Hepatocyte (in vitro differentiated cells): ENCODE measurements around the gene MMD. TPM values are rescaled to one million over a fixed set of nuclear protein-coding genes. Genes with fewer than 3 reads are reported as not detected.
"Not testable (repeated sequence)": the region's sequence is repeated elsewhere in the genome, so short reads cannot be mapped to it uniquely, and the experiment has no call there.

ENCODE experiments used
- DNase-seq: peaks from one replicate; pipeline ENCODE4 v3.0.0-alpha.2; 2016; ENCODE audit warnings: low spot score
- H2AFZ ChIP-seq: fragments of 200-600 bp; sonication (generic); 2 replicates; pipeline ENCODE4 v1.6.0; 2016; ENCODE audit warnings: antibody characterized with exemption, mild to moderate bottlenecking
- H3K27ac ChIP-seq: fragments of 200-600 bp; sonication (generic); 2 replicates; pipeline ENCODE4 v1.5.1; 2016; ENCODE audit warnings: mild to moderate bottlenecking
- H3K27me3 ChIP-seq: fragments of 200-600 bp; sonication (generic); 2 replicates; pipeline ENCODE4 v1.6.1; 2016
- H3K36me3 ChIP-seq: fragments of 200-600 bp; sonication (generic); replicated peaks from 2 replicates; pipeline ENCODE4 v1.5.1; 2016; ENCODE audit warnings: low read depth; ENCODE audit not compliant: insufficient read depth
- H3K4me1 ChIP-seq: fragments of 200-600 bp; sonication (generic); 2 replicates; pipeline ENCODE4 v1.5.1; 2016; ENCODE audit warnings: mild to moderate bottlenecking, moderate library complexity; ENCODE audit not compliant: insufficient read depth
- H3K4me2 ChIP-seq: fragments of 200-600 bp; sonication (generic); 2 replicates; pipeline ENCODE4 v1.6.0; 2016
- H3K4me3 ChIP-seq: fragments of 200-600 bp; sonication (generic); 2 replicates; pipeline ENCODE4 v1.5.1; 2016; ENCODE audit warnings: mild to moderate bottlenecking
- H3K79me2 ChIP-seq: fragments of 200-600 bp; sonication (generic); 2 replicates; pipeline ENCODE4 v1.6.0; 2017; ENCODE audit warnings: mild to moderate bottlenecking
- H3K9me2 ChIP-seq: fragments of 200-600 bp; sonication (generic); replicated peaks from 2 replicates; pipeline ENCODE4 v1.6.0; 2017; ENCODE audit warnings: mild to moderate bottlenecking; ENCODE audit not compliant: insufficient read depth
- H3K9me3 ChIP-seq: fragments of 200-600 bp; sonication (generic); 2 replicates; pipeline ENCODE4 v1.5.1; 2016; ENCODE audit warnings: low read depth, mild to moderate bottlenecking
- H4K20me1 ChIP-seq: fragments of 200-600 bp; sonication (generic); 2 replicates; pipeline ENCODE4 v1.6.0; 2016; ENCODE audit warnings: mild to moderate bottlenecking; ENCODE audit not compliant: insufficient read depth, poor library complexity, severe bottlenecking
- EZH2 ChIP-seq: fragments of 200-600 bp; sonication (generic); IDR thresholded peaks from 2 replicates; pipeline ENCODE4 v1.6.1; 2016; ENCODE audit warnings: antibody characterized with exemption, mild to moderate bottlenecking, borderline replicate concordance
- EZH2phosphoT487 ChIP-seq: fragments of 200-600 bp; sonication (generic); IDR thresholded peaks from one replicate; pipeline ENCODE4 v1.6.1; 2018; ENCODE audit warnings: antibody characterized with exemption, mild to moderate bottlenecking, low read depth, moderate library complexity; ENCODE audit not compliant: unreplicated experiment, severe bottlenecking
- WGBS: methylation state at CpG from one replicate; pipeline ENCODE4 v1.1.6; 2016; ENCODE audit warnings: low lambda C conversion rate; ENCODE audit errors: missing lambda C conversion rate; 5-methylcytosine and 5-hydroxymethylcytosine counted together
- polyA plus RNA-seq: library from polyadenylated mRNA; unstranded; fragments of >200 nt; fragmentation: Nextera tagmentation; extraction: Ambion mirVana; gene quantifications from 2 replicates; pipeline ENCODE4 v1.2.1, GENCODE V29; 2016
- total RNA-seq: library from RNA; depleted of rRNA; stranded (reverse); fragments of >200 nt; gene quantifications from 2 replicates; pipeline ENCODE4 v1.2.3, GENCODE V29; 2014
- TF ChIP-seq, protein P1 (sequence below): fragments of 200-600 bp; sonication (generic); IDR thresholded peaks from 2 replicates; pipeline ENCODE4 v1.5.1; 2016; ENCODE audit warnings: antibody characterized with exemption, mild to moderate bottlenecking; ENCODE audit not compliant: poor library complexity

Gene MMD
- total and polyA plus RNA-seq, 2 experiments from 2014 or later = 26.9 to 29.5 TPM

DNA sequence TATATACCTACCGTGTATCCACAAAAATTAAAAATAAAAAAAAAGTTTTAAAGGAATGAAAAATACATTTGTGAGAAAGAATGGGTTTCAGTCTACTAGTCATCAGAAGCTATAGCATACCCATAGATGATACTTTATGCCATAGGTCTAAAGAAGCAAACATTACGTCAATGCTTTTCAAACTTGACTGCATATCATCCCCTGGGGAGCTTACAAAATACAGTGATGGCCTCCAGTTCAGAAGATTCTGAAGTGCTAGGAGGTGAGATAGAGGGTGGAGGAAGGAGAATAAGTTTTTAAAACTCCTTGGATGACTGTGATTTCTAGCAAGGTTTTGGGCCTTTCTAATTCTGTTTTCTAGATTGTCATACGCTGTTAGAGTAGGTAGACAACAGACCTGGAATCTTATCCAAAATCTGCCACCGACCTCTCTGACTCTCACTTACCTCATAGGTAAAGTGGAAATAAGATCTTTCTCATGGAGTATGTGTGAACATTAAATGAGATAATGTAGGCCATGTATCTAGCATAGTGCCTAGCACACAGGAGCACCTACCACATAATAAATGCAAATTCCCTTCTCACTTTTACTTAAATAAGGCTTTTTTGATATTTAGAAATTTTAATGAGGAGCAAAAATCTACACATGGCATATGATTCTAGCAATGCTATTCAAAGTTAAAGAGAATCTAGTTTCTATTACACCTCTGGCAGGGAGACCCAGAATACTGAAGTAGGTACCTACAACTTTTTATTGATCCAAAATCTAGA, 12.4 kb downstream of the MMD start:
- Histone ChIP-seq H3K9me3 (no peaks in the 10 kb centered on the region), H3K9me2 (no peaks in the 10 kb centered on the region), H3K4me2 (no peak overlapping the region), H3K4me1 (peaks cover 22% of the 10 kb centered on the region), H3K27me3 (no peaks in the 10 kb centered on the region), H3K36me3 (no peaks in the 10 kb centered on the region), H3K79me2 (peaks cover 7% of the 10 kb centered on the region), H3K4me3 (no peak overlapping the region), H3K27ac (peak overlapping the region; percentile 52), H4K20me1 (no peaks in the 10 kb centered on the region), H2AFZ (no peak overlapping the region)
- over 99% methylated on average over 4 of the region's 4 CpGs for WGBS
- TF ChIP-seq EZH2 = no peak
- TF ChIP-seq, protein P1, sequence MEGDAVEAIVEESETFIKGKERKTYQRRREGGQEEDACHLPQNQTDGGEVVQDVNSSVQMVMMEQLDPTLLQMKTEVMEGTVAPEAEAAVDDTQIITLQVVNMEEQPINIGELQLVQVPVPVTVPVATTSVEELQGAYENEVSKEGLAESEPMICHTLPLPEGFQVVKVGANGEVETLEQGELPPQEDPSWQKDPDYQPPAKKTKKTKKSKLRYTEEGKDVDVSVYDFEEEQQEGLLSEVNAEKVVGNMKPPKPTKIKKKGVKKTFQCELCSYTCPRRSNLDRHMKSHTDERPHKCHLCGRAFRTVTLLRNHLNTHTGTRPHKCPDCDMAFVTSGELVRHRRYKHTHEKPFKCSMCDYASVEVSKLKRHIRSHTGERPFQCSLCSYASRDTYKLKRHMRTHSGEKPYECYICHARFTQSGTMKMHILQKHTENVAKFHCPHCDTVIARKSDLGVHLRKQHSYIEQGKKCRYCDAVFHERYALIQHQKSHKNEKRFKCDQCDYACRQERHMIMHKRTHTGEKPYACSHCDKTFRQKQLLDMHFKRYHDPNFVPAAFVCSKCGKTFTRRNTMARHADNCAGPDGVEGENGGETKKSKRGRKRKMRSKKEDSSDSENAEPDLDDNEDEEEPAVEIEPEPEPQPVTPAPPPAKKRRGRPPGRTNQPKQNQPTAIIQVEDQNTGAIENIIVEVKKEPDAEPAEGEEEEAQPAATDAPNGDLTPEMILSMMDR = no peak
- TF ChIP-seq EZH2phosphoT487 = no peak
- DNase-seq = no peak

DNA sequence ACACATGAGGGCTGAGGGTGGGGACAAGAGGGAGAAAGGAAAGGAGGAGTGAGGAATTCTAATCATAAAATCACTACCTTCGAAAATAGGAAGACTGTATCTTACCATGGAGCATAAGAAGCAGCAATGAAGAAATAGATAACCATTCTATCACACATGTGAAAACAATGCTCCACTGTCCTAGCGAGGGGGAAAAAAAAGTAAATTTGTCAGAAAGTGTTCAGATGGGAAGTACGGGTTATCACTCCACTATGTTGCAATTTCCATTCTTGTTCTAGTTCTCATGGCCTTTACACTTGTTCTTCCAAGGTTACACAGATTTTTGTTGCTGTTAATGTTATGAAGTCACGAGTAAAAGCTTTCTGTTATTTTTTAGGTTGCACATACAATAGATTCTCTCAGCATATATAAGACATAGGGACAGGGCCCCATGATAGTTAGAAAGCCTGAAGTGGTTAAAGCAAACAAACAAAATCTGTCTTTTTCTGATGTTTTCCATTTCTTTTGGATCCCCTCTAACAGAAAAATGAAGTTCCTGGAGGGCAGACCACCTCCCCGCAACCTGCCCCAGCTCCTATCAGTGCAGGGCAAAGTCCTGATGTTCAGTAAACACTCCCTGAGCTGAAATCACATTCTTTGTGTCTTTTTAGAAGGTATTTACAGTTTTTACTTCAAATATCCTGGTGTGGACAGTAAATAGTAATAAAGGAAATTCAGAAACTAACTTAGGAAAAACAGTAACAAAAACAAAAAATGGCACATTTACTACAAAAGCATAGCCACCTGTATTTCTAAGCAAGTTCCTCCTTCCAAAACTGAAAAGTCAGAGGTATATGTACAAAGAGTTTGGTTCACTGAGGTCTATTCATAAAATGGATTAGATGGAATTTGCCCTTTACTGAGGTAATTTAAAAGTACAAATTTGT, 13.7 kb downstream of the MMD start:
- H4K20me1 ChIP-seq = no peaks in the 10 kb centered on the region
- peak overlapping the region; percentile 52 for H3K27ac ChIP-seq
- DNase-seq = no peak
- H3K79me2 ChIP-seq = no peaks in the 10 kb centered on the region
- peak overlapping the region; percentile 55 for H3K4me2 ChIP-seq
- no peaks in the 10 kb centered on the region for H3K9me3 ChIP-seq
- H2AFZ ChIP-seq = no peak overlapping the region
- no peak overlapping the region for H3K4me3 ChIP-seq
- TF ChIP-seq EZH2phosphoT487 (no peak), EZH2 (no peak)
- TF ChIP-seq, protein P1 = no peak
- WGBS = 58% methylated on average over 5 of the region's 5 CpGs
- H3K36me3 ChIP-seq = no peaks in the 10 kb centered on the region
- H3K9me2 ChIP-seq = no peaks in the 10 kb centered on the region
- H3K4me1 ChIP-seq = peaks cover 22% of the 10 kb centered on the region
- no peaks in the 10 kb centered on the region for H3K27me3 ChIP-seq

DNA sequence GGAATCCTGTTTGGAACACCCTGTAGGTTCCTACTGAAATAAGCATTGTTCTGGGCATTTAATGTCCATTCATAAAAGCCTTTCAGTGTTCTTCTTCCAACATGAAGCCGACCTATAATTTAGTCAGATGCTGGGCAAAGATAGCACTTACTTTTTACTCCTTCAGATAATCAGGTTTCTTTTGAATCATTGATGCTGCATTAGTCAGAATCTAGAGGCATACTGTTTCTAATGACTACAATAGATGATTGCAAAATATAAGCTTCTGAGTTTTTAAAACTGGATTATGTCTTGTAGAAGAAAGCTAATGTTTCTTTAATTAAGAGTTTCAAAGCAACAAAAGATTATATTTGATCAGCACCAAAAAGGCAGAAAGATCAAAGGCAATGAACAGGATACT, 16.0 kb downstream of the MMD start:
- no peaks in the 10 kb centered on the region for H3K36me3 ChIP-seq
- 82% methylated on average over 1 of the region's 1 CpG for WGBS

DNA sequence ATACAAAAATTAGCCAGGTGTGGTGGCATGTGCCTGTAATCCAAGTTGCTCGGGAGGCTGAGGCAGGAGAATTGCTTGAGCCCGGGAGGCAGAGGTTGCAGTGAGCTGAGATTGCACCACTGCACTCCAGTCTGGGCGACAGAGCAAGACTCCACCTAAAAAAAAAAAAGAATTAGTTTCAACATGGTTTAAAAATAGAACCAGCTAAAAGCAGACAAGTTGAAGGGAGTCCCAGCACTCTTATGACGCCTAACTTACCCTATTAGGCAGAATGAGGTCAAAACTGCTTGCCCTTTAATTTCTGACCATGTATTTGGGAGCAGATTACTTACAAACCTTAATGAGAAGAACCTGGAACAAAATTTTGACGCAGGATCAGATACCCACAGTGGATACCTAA, 17.4 kb downstream of the MMD start:
- not testable (repeated sequence) for H2AFZ ChIP-seq, H4K20me1 ChIP-seq, H3K9me3 ChIP-seq, H3K4me2 ChIP-seq, H3K36me3 ChIP-seq, H3K27ac ChIP-seq, H3K27me3 ChIP-seq, DNase-seq, H3K4me3 ChIP-seq, H3K9me2 ChIP-seq, H3K79me2 ChIP-seq
- 94% methylated on average over 5 of the region's 5 CpGs for WGBS
- peaks cover 17% of the 10 kb centered on the region for H3K4me1 ChIP-seq

More for the DNA sequence above, 16.0 kb downstream of the MMD start:
- DNase-seq = no peak
- Histone ChIP-seq H2AFZ (no peak overlapping the region), H4K20me1 (no peaks in the 10 kb centered on the region), H3K4me3 (no peak overlapping the region), H3K9me2 (no peaks in the 10 kb centered on the region), H3K79me2 (no peaks in the 10 kb centered on the region), H3K27ac (no peak overlapping the region), H3K4me2 (no peak overlapping the region), H3K9me3 (no peaks in the 10 kb centered on the region), H3K27me3 (no peaks in the 10 kb centered on the region), H3K4me1 (peaks cover 17% of the 10 kb centered on the region)
- TF ChIP-seq EZH2phosphoT487 (no peak), EZH2 (no peak)
- TF ChIP-seq, protein P1 = no peak
